Retinal pigment epithelial cell (primary cell): ENCODE measurements around the gene FNDC11.

Experiments
- DNase-seq: peaks from one replicate; pipeline ENCODE4 v3.0.0-alpha.2; 2010; ENCODE audit warnings: low read depth
- H3K4me3 ChIP-seq: 2 replicates; pipeline ENCODE4 v1.5.1; 2011; ENCODE audit warnings: mild to moderate bottlenecking, low read length, control low read depth, moderate library complexity
- TF ChIP-seq, protein P1 (sequence below): conservative IDR thresholded peaks from 2 replicates; pipeline ENCODE4 v1.5.1; 2011; ENCODE audit warnings: low read depth, low read length, control low read depth, inconsistent platforms

FNDC11 gene

GRCh38 chr20:63572071-63572787, 18.3 kb downstream of the FNDC11 start:
- H3K4me3 ChIP-seq: no peak overlapping the region
- TF ChIP-seq, protein P1, sequence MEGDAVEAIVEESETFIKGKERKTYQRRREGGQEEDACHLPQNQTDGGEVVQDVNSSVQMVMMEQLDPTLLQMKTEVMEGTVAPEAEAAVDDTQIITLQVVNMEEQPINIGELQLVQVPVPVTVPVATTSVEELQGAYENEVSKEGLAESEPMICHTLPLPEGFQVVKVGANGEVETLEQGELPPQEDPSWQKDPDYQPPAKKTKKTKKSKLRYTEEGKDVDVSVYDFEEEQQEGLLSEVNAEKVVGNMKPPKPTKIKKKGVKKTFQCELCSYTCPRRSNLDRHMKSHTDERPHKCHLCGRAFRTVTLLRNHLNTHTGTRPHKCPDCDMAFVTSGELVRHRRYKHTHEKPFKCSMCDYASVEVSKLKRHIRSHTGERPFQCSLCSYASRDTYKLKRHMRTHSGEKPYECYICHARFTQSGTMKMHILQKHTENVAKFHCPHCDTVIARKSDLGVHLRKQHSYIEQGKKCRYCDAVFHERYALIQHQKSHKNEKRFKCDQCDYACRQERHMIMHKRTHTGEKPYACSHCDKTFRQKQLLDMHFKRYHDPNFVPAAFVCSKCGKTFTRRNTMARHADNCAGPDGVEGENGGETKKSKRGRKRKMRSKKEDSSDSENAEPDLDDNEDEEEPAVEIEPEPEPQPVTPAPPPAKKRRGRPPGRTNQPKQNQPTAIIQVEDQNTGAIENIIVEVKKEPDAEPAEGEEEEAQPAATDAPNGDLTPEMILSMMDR: no peak
- no peak for DNase-seq

DNA sequence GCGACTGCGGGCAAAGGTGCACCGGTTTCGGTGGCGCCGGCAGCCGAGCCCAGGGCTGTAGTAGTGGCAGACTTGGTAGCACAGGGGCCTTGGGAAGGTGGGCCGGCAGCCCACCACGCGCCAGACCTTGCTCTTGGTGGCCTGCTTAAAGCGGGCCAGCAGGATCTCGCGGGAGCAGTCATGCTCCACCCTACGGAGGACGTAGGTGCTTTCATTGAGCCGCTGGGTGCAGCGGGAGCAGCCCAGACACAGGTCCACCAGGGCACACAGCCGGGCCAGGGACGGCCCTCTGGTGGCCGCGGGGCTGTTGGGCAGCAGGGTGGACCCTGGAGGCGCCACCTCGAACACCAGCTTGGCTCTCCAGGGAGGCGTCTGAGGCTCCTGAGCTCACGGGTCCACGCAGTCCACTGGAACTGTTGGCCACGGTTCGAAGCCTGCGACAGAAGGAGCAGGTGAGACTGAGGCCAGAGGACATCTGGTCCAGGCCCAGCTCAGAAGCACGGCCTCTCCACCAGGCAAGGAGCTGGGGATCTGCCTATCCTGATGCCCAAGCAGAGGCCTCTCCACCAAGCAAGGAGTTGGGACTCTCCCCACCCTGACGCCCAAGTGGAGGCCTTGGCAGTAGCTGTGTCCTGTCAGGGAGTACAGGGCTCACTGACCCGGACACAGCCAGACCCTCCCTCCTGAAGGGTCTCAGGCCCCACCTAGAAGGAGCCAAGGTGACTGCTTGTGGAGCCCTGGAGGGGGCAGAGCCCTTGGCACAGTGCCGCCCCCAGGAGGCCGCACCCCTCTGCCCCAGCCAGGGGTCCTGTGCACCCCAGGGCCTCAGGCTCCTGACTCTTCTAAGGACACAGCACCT, 19.1 kb downstream of the FNDC11 start:
- TF ChIP-seq, protein P1: peak; percentile 20
- peak overlapping the region; percentile 71 for H3K4me3 ChIP-seq
- no peak for DNase-seq

GRCh38 chr20:63573647-63574131, 19.7 kb downstream of the FNDC11 start:
- TF ChIP-seq, protein P1: no peak
- H3K4me3 ChIP-seq: peak overlapping the region; percentile 71
- DNase-seq: no peak

DNA sequence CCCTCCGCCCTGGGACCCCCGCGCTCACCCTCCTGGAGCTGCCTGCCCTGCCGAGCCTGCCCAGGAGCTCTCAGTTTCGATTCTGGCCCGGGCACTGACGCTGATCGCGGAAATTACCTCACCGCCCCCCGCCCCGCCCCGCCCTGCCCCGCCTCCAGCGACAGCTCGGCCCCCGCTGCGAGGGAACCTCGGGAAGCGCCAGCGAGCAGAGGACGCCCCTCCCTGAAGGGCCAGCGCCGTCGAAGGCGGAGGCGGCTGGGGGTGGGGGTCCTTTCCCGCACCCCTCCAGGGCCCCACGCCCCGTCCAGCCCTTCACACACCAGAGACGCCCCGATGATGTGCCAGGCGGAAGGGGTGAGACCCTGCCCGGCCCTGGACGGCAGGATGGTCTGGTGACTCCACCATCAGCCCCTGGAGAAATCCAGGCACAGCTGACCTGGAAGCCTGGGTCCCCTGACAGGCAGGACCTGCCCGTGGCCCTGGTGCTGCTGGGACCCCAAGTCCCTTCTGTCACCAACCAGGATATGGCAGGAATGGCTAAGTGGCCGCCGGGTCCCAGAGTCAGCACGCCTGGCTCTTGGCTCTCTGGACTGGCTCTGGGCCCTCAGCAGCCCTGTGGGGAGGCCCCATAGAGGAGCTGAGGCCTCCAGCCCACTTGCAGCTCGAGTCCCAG, 20.3 kb downstream of the FNDC11 start, which contains the start of gene HELZ2:
Gene HELZ2, minus strand, starts transcription at position 84 of the 673 bp plus-strand sequence. CDS start 1,854 bp downstream, outside the sequence.
- TF ChIP-seq, protein P1: no peak
- H3K4me3 ChIP-seq: peak within 1 kb of the TSS; percentile 71
- DNase-seq: no peak

GRCh38 chr20:63574829-63575743, 21.1 kb downstream of the FNDC11 start:
- TF ChIP-seq, protein P1: no peak
- no peak for DNase-seq
- H3K4me3 ChIP-seq: no peak overlapping the region

GRCh38 chr20:63576311-63576710, 22.4 kb downstream of the FNDC11 start:
- TF ChIP-seq, protein P1: no peak
- no peak overlapping the region for H3K4me3 ChIP-seq
- no peak for DNase-seq
